ENCODE data around the gene GCHFR.

GCHFR gene

GRCh38 chr15:40775740-40776536 is 12.1 kb downstream of the GCHFR start:
- DNase-seq (ENCODE audit: low read depth in 3 of 3) = no peak

DNA sequence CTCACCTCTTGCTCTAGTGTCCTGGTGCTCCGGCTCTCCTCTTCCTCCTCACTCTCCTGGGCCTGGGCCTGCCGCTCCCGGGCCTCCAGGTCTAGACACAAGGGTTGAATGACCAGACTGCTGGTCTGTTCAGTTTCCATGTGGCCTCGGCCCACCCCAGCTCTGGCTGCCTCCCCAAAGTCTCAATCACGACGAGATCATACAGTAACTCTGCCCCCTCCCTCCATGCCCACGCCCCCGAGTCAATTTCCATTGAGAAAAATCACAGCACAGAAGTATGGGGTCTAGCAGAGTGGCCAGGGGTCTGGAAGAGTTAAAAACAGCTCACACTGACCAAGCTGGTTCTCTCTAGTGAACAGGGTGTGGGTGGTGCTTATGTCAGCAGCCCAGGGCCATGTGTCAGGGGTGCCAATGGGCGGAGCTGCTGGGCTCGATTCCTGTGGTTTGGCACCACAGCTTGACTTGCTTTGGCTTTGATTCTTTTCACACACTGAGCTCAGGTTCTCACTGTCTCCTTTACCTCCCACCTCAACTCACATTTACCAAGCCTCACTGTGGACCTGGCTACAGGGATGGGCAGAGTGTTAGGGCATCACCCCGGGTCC is 12.8 kb downstream of the GCHFR start:
- no peak for DNase-seq (ENCODE audit: low read depth in 3 of 3)

DNA sequence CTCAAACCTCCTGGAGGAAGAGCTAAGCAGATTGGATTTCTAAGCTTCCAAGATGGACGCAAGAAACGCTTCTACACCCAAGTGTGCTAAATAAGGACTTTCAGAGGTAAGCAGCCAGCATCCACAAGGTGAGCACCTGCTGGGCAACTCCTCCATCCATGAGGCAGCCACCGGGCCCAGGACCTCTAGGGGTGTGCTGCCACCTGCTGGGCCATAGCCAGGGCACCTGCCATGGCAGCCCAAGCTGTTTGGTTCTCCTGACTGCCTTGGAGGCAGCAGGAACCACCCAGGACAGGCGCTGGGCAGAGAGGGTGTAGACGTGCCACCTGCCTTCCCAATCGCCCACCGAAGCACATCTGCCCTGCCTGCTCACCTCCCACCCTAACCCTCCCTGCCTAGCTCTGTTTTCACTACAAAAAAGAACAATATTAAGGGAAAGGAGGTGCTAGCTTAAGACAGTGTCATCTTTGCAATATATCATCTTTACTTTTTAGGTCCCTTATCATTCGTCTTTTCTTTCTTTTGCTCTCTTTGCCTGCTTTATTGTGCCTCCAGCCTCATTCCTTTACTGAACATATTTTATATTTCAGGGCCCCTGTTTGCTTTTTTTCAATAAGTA is 18.9 kb downstream of the GCHFR start:
- peak; percentile 52 to 68 (median 62) for DNase-seq (ENCODE audit: low read depth in 3 of 3)

GRCh38 chr15:40785164-40785563 is 21.3 kb downstream of the GCHFR start:
- no peak for DNase-seq (ENCODE audit: low read depth in 3 of 3)

DNA sequence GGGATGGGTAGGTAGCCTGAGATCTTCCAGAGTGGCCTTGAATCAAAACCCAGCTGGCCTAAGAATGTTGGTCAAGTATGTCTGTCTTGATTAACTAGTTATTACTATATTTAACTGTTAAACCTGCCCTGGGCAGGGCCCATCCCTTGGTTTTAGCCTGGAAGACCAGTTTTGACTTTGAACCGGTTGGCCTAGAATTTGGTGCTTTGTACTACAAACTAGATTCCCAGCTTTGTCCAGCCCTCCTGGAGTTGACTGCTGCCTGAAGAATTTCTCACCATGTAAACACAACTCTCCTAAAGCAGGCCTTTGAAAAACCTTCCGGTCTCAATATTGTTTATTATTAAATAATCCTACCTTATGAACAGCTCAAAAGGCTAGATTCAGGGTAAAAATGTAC is 21.9 kb downstream of the GCHFR start:
- DNase-seq (ENCODE audit: low read depth in 3 of 3) = no peak

- DNase-seq (ENCODE audit: low read depth in 3 of 3) = peak in 2 of 3 donors; percentile 55 to 61
Measured at GRCh38 chr15:40787344-40787841, 23.5 kb downstream of the GCHFR start.

GRCh38 chr15:40787991-40788390 is 24.1 kb downstream of the GCHFR start:
- no peak for DNase-seq (ENCODE audit: low read depth in 3 of 3)

GRCh38 chr15:40789119-40789518 is 25.3 kb downstream of the GCHFR start:
- DNase-seq (ENCODE audit: low read depth in 3 of 3) = no peak

DNA sequence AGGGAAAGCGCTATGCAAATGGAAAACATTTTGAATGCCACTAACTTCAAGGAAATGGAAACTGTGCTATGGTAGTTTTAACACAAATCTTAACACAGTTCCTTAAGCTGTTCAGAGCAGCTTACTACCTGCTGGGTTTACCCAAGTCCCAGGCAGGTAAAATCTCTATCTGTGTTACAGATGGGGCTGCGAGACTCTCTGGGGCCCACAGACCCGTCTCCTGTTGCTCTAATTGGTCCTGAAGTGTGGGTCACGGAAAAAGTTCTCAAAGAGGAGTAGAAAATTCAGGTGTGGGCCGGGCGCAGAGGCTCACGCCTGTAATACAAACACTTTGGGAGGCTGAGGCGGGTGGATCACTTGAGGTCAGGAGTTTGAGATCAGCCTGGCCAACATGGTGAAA is 26.1 kb downstream of the GCHFR start:
- no peak for DNase-seq (ENCODE audit: low read depth in 3 of 3)

DNA sequence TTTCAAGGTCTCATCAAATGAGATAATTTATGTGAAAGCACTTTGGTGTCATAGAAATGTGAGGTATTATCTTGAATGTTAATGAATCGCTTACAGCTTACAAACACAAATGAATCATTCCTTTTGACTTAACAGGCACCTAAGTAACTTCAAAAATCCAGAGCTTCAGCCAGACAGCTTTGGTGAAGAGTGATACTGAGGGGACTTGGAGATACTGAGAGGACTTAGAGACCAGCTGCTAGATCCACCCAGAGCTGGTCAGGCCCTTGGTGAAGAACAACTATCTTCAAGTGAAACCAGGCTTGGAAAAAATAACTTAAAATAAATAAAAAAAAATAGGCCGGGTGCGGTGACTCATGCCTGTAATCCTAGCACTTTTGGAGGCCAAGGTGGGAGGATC is 26.9 kb downstream of the GCHFR start:
- no peak for DNase-seq (ENCODE audit: low read depth in 3 of 3)

DNA sequence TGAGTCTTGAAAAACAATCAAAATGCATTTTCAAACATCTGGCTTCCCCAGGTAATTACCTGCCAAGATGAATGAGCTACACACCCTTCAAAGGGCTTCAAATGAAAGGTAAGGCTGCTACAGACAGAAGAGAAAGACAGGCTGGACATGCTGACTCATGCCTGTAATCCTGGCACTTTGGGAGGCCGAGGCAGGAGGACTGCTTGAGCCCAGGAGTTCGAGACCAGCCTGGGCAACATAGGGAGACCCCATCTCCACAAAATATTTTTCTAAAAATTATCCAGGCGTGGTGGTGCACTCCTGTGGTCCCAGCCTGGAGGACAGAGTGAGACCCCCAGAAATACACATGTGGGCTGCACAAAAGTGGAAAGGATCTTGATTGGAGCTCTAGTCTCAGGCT is 28.5 kb downstream of the GCHFR start:
- no peak for DNase-seq (ENCODE audit: low read depth in 3 of 3)

- DNase-seq (ENCODE audit: low read depth in 3 of 3) = no peak
Measured at GRCh38 chr15:40793216-40793989, 29.5 kb downstream of the GCHFR start.

DNA sequence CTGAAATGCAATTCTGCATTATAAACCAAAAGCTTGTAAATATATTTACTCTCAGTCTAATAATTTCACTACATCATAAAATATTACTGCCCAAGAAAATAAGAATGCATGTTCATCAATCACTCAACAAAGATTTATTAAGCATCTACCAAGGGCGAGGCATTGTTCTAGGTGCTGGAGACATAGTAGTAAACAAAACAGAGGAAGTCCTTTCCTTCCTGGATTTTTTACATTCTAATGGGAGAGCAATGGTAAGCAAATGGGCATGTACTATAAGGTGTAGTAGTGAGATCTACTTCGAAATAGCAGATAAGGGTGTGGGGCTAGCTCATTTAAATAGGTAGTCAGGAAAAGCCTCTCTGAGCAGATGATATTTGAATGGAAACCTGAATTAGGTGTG is 32.2 kb downstream of the GCHFR start:
- no peak for DNase-seq (ENCODE audit: low read depth in 3 of 3)

DNA sequence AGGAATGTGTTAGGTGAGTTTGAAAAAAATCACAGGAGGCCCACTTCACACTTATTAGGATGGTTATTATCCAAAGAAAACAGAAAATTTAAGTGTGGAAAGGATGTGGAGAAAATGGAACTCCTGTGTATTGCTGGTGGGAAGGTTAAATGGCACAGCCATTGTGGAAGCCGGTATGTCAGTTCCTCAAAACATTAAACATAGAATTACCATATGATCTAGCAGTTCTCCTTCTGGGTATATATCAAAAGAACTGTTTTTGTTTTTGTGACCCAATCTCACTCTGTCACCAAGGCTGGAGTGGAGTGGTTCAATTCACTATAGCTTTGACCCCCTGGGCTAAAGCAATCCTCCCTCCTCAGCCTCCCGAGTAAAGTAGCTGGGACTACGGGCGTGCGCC is 32.6 kb downstream of the GCHFR start:
- DNase-seq (ENCODE audit: low read depth in 3 of 3) = no peak

DNA sequence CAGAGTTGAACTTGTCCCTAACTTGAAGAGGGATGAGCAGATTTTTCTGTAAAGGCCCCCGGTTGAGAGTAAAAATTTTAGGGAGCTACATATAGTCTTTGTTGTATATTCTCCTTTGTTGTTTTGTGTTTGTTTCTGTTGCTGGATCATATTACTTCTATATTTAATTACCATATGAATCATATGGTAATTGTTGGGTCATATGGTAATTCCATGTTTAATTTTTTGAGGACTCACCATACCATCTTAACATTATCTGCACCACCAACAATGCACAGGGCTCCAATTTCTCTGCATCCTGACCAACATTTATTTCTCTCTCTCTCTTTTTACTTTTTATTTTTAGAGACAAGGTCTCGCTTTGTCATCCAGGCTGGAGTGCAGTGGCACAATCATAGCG is 35.7 kb downstream of the GCHFR start:
- no peak for DNase-seq (ENCODE audit: low read depth in 3 of 3)

- no peak for DNase-seq (ENCODE audit: low read depth in 3 of 3)
Measured at GRCh38 chr15:40803076-40803475, 39.2 kb downstream of the GCHFR start.

DNA sequence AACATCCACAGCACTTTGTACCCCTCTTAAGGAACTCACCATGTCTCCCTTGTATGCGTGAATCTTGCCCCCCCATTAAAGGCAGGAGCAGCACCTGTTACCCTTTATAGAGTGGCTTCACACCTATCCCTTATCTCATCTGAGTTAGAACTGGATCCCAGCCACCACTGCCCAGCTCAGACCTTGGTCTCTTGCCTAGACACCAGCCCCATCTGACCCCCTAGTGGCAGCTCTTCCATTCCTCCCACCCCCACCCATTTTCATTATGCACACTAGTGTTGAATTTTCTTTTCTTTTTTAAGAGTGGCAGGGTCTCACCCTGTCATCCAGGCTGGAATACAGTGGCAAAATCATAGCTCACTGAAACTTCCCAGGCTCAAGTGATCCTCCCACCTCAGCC is 39.8 kb downstream of the GCHFR start:
- DNase-seq (ENCODE audit: low read depth in 3 of 3) = no peak

GRCh38 chr15:40806672-40807027 is 42.8 kb downstream of the GCHFR start:
- no peak for DNase-seq (ENCODE audit: low read depth in 3 of 3)

GRCh38 chr15:40807028-40807887 is 43.4 kb downstream of the GCHFR start, which contains the start of the genes DNAJC17 and ZFYVE19:
Gene DNAJC17, minus strand, starts transcription at chr15:40807473. Its CDS starts 27 bp downstream, at chr15:40807446.
Gene ZFYVE19, plus strand, starts transcription at chr15:40807089. Its CDS starts 501 bp downstream, at chr15:40807590.
- peak; percentile 89 to 93 (median 93) for DNase-seq (ENCODE audit: low read depth in 3 of 3)

GRCh38 chr15:40807888-40808461 is 44.1 kb downstream of the GCHFR start:
- DNase-seq (ENCODE audit: low read depth in 3 of 3) = no peak
